Fibroblast of the conjunctiva (primary cell): ENCODE data around the gene UAP1.

Experiments used
- DNase-seq: peaks from one replicate; pipeline ENCODE4 v3.0.0-alpha.2; 2010; ENCODE audit warnings: low read depth

Gene UAP1

DNA sequence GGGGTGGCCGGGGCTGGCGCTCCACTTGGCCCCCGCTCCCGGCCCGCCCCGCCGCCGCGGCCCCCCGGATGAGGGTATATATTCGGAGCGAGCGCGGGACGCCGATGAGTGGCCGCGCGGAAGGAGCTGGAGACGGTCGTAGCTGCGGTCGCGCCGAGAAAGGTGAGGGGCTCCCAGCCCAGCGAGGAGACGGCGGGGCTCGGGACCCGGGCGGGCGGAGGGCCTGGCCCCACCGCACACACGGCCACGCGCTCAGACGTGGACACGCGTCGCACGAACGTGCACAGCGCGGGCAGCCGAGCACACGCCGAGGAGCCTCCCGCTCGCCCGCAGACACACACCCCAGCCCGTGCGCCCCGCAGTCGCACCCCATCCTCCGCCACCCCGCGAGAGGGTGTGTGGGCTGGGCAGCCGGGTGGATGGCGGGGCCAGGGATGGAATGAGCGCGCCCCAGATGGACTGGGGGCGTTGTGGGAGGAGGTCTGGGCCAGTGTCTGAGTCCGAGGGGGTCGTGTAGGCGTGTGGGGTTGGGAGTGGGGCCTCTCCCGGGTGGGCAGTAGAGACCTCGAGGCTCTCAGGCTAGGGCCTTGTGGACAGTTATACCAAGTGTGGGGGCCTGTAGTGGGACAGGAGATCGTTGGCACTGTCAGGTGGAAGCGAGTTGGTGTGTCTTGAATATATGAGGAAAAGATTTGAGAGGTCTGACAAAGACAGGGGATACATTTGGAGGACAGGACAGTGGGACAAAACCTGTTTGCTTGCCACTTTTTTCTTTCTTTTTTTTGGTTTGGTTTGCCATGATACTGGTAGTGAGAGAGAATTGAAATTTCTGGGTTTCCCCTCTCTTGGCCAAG, at the start of gene UAP1:
UAP1 (plus strand) TSS at position 107 of the 854 bp plus-strand sequence. CDS start 4,347 bp downstream, outside the sequence.
- no peak for DNase-seq

DNA sequence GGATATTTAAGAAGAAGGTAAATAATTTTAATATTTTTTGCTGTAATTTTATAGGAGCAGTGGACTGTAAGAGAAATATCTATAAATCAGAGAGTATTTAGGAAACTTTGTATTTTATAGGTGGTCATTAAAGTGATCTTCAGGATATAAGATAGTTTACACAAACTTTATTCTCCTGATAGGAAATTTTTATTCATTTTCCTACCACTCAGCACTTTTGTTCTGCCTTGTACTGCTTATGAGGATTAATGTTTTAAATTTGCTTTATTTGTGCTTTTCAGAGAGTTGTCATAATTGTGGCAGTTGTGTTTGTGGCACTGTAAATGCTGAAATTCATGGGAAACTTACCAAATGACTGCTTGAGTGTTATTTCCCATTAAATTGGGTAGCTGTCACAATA, 34.2 kb upstream of the UAP1 start:
- DNase-seq: no peak

DNA sequence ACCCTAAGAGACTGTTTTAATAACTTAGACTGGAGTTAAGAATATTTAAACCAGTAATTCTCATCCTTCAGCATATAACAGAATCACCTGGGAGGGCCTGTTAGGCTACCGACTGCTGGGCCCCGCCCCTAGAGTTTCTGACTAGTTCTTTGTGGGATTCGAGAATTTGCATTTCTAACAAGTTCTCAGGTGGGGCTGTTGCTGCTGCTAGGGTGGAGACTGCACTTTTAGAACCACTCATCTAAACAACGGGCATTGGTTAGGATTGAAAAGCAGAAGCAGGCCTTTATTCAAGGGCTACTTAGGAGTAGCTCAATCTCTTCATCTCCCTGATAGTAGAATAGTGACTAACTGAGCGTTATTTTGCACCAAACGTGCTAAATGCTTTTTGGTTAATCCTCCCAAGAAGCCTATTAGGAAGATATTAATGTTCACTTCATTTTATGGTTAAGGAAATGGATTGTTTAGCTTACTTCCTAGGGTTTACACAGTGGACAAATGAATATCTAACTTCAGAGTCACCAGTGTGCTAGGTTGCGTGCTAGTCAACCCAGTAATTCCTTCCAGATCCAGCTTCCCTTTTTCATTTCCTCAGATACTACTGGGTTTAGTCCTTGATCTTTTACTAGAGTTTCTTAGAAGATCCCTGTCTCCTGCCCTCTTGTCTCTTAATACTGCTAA, 31.1 kb upstream of the UAP1 start:
- no peak for DNase-seq

DNA sequence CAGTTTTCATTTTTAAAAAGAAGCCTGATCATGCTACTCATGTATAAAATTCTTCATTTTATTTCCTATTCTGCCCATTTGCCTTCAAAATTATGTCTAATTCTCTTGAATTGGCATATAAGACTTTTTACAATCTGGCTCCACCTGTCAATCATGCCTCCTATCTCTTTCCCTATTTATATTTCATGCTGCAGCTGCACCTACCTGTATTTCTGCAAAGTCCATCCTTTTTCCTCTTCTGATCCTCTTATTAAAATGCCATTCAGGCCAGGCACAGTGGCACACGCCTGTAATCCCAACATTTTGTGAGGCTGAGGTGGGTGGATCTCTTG, 30.6 kb upstream of the UAP1 start:
- no peak for DNase-seq

DNA sequence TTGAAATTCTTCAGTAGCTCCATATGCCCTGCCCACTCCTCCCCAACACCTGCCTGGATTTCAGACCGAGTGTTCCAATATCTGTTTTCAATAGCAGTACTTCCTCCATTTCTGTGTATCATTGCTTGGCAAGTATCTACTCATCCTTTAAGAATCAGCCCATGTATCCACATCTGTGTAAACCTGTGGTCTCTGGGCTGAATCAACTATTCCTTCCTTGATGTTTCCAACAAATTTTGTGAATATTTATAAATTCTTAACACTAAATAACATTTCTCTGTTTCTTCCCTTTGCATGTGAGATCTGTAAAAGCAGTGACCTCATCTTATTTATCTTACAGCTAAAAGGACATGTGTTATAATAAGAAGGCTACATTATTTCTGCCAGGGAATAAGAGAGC, 26.0 kb upstream of the UAP1 start:
- no peak for DNase-seq

DNA sequence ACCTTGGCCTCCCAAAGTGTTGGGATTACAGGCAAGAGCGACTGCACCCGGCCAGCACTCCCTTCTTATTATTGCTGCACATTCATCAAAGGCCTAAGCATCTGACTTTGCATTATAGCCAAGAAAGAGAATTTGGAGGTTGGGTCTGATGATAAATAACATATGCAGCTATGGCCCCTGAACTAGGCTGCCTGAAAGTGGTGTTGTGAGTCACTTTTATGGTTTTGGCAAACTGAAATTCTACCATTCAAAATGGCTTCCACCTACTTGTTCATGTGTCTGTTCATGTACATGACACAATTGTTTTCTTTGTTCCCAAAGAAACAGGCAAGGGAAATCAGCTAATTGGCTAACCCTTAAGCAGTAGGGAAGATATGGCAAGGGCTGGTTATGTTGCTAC, 25.0 kb upstream of the UAP1 start:
- peak; percentile 55 for DNase-seq

DNA sequence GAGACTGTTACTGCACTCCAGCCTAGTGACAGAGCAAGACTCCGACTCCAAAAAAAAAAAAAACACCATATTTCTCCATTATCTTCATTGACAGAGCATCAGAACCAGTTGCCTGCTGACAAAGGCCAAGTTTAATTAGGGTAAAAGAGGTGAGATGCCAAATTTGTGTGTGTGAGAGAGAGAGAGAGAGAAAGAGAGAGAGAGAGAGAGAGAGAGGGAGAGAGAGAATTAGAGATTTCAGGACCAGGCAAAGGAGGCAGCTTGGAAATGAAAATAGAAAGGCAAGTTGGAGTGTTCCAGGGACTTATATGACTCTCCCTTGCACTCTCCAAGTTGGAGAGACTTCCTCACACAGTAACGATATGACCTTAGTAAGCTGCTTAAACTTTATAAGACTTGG, 24.3 kb upstream of the UAP1 start:
- no peak for DNase-seq

DNA sequence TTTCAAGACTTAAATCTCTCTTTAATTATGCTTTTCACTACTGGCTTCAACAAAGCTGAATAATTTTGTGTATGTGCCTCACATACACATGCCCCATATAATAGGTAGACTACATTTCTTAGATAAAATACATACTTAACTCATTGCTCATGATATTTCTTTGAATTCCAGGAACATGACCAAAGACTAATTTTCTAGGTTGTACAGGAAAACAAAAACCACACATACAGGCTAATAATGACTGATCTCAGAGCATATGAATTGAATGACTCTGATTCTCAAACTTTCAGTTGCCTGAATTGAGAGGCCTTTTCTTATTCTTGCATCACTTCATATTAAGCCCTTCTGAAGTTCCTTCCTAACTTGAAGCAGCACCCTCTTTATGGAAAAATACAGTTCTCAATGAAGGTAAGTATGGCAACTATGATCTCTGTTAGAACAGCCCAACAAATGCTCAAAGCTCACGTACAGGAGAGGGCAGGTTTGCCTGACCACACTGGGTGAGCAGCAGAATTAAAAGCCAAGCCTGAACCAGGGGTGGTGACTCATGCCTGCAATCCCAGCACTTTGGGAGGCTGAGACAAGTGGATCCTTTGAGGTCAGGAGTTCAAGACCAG, 22.6 kb upstream of the UAP1 start:
- DNase-seq: peak; percentile 78

DNA sequence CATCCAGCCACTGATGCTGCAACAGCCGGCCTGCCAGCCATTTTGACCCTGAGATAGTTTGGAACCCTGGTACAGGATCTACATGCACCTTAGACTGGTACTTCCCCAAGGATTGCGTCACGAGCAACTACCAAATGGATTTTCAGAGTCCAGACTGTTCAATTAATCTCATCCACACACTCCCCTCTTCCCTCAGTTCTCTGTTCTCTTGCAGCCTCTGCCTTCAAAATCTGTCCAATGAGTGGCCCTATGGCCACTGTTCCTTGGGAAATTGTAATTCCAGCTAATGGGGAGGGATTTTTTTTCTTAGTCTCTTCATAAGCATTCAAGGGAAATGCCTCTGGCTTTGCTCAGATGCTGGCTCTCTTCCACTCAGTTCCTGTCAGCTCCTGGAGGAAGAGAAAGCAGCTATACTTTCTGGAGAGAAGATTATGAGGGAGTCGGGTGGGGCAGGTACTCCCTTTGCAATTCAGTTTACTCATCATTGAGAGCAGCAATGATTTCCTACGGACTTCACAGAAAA, 19.8 kb upstream of the UAP1 start:
- peak; percentile 91 for DNase-seq

DNA sequence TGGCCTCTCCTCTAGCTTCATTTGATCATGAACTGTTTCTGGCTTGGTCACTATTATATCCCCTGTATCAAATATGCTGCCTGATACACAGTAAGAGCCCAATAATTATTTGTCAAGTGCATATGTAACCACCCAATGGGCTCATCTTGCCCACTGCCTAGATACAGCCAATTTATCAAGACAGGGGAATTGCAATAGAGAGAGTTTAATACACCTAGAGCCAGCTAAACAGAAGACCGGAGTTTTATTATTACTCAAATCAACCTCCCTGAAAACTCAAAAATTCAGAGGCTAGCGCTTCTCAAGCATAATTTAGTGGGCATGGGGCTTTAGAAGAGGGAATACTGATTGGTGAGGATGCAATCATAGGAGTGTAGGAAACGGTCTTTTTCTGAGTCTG, 18.3 kb upstream of the UAP1 start:
- DNase-seq: no peak

DNA sequence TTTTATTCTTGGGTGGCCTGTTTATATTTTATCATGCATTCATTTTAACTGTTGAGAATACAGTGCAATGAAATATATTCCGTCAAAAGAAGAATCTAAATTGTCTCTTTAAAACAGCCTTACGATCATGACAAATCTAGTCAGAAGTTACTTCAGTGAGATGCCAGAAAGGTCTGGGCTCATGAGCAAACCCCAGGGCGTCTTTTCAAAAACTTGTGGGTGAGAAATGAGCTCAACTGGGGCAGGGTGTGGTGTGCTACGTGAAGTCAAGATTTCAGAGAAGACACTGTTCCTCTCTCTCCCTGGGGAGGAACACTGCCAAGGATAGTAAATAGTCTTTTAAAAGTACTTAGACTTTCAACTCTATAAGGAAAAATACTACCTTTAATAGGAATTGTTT, 13.4 kb upstream of the UAP1 start:
- no peak for DNase-seq

DNA sequence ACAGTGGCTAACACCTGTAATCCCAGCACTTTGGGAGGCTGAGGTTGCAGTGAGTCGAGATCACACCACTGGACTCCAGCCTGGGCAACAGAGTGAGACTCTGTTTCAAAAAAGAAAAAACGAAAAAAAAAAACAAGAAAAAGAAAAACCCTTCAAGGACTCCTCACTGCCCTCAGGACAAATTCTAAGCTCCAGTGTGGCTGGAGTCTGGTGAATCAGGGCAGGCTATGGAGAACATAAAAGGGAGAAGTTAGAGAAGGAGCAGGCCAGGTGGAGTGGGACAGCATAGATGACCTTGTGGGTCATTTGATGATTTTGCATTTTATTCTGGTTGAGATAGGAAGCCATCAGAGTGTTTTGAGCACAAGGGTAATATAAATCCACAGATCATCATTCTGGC, 12.5 kb upstream of the UAP1 start:
- no peak for DNase-seq

DNA sequence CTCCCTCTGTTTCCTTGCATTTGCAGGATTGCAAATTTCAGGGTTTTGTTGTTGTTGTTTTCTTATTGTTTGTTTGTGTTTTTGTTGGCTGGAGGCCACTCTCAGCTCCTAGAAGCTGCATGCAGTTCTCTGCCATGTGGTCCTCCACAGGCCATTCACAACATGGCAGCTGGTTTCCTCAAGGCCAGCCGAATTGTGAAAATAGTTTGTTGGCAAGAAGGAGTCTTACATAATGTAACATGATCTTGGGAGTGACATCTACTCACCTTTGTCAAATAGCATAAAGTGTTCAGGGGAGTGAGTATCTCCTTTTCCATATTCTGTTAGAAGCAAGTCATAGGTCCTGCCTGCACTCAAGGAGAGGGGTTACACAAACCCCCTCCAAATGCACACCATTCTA, 10.6 kb upstream of the UAP1 start:
- DNase-seq: no peak

DNA sequence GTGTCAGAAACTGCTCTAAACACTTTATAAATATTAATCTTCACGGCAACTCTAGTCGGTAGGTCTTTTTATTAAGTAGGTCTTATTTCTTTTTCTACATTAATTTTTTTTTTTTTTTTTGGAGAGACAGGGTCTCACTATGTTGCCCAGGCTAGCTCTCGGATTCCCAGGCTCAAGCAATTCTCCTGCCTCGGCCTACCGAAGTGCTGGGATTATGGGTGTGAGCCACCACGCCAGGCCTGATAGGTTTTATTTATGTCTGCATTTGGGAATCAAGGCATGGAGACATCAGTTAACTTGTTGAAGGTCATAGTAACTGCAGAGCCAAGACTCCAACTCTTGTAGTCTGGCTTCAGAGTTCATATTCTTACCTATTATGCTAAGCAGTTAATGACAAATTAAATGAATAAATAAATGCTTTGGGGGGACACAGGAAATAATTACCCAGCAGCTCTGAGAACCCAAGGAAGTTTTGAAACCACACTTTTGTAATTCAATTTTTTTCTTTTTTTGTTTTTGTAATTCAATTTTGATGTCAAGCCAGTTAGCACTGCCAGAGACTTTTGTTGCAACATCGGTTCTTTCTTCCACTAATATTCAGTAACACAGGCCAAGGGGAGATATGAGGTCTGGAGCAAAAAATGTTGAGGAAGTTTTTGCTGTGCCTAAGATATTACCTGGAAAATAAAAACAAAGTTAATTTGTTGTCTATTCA, 9.4 kb upstream of the UAP1 start:
- no peak for DNase-seq

DNA sequence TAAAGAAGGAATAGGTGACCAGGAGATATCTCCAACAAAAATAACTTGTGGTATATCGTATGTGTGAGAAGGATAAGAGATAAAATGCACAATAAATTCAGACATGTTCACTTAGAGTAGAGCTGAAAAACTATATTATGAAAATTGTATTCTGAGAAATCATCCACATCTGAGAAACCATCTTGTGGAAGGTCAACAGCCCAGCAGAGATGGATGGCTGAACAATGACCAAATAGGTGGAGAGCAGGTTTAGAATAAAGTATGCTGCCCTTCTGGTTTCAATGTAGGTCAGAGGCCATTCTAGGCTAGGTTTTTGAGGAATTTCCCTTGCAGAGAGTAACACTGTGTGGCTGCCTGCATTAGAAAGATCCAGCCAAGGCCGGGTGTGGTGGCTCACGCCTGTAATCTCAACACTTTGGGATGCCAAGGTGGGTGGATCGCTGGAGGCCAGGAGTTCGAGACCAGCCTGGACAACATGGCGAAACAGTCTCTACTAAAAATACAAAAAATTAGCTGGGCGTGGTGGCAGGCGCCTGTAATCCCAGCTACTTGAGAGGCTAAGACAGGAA, 8.8 kb upstream of the UAP1 start:
- DNase-seq: no peak

DNA sequence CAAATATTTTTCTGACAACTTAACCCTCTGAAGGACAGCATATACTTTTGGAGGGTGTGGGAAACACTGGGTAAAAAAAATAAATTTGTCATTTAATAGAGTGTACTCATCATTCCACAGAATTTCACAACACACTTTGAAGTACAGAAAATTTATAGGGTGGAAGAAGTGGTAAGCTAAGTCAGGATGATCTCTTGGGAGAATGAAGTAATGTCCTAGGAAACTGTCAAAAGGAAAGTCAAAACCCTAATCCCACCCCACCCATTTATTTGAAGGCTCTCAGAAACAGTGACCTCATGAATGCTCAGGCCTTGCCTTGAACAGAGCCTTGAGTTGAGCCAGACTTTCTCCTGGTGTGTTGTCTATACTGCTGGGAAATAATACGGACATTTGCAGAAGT, 7.3 kb upstream of the UAP1 start:
- DNase-seq: no peak

DNA sequence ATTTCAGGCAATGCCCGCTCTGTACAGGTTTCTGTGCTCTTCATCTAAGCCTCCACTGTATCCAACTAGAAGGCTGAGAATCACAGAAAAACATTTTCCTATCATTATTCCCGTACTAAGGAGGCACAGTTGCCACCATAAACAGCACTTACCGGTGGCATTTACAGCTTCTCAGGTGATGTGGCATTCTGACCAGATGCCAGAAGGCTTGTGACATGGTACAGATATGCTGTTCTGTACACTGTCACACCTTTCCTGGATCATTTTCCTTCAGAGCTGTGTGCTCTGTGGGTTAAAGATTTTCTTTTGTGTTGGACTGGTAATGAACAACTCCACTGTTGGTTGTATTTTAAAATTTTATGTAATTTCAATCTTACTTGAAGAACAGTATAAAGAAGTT, 4.0 kb upstream of the UAP1 start:
- no peak for DNase-seq

DNA sequence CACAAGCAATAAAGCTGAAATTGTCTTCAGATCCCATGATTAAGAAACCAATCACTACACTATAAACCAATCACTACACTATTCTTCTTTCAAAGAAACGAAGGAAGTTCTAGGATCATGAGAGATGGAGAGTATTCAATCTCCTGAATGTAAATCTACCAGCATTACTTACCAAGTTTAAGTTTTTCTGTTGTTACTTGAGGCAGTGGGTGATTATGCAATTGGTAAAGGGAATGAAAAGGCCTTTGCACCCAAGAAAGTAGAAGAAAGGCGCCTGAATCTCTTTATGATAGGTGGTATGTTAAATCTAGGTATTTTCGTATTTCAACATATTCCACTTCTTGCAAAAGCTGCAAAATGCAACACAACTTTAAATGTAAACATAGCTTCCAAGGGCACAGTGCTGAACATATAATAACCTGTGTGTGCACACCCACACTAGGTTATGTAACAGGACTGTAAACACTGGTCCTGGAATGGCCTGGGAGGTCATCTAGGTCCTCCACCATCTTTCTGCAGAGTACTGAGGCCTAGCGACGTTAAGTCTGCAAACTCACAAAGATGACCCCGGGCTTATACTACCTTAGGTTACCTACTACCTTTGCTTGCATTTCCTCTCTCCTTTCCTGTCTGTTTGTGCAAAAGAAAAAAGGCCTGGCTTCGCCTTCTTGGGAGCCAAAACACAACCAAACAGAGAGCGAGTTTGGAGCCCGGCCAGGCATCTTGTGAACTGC, 1.1 kb upstream of the UAP1 start:
- DNase-seq: no peak

DNA sequence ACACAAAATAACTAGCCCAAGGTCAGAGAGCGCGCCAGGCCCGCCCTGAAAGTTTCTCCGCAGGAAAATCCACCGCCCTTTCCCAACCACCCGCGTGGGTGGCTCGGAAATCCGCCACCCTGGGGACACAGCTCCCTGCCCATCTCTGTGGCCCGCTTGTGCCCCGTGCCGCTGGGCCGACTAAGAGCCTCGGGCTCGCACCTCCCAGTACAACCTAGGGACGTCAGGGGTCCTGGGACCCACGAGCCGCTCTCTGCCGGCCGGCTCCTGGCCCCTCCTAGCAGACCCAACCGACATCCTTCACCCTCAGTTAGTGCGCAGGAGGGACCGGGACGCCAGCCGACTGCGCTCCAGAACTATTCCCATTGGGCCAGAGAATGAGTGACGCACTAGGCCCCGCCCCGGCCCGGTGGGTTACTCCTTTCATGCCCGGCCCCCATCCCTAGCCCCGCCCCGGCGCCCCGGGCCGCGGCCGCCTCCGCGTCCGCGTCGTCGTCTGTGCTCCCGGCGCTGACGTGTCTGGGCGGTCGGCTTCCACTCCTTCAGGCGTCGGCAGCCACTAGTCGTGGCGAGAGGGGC, 396 bp upstream of the UAP1 start:
- DNase-seq: peak; percentile 94

DNA sequence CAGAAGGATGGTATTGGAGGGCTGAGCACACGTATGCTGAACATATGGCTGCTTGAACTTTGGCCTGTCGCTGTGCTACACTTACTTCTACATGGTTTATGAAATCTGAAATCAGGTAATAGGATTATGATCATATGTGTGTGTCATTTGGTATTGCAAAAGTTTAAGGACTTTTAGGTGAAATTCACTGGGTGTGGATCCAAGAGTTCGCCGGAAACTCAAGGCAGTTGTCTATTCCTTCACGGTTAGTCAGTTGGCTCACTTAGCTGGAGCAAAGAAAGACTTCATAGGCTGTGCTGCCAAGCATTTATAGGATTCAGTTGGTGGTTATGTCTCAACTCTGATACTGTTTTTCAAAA, 927 bp downstream of the UAP1 start:
- DNase-seq: no peak

DNA sequence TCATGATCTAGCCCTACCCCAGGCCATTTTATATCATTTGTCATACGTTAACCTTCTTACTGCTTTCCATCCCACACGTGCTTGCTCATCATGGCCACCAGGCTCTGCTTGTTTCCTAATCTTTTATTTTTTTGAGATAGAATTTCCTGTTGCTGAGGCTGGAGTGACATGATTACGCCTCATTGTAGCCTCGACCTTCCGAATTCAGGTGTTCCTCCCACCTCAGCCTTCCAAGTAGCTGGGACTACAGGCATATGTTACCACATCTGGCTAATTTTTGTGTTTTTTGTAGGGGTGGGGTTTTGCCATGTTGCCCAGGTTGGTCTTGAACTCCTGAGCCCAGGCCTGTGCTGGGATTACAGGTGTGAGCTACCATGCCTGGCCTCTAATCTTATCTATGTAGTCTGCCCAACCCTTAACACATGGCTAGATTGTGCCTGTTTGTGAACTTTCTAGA, 3.3 kb downstream of the UAP1 start:
- no peak for DNase-seq
